C4-2B (cell line): Measurements from ENCODE around the gene DCLK1.

Experiments used
- CTCF ChIP-seq: fragments of 450-650 bp; conservative IDR thresholded peaks from 2 replicates; pipeline ENCODE4 v1.5.1; 2017; ENCODE audit warnings: mild to moderate bottlenecking
- ZFX ChIP-seq: fragments of 450-650 bp; IDR thresholded peaks from 2 replicates; pipeline ENCODE4 v1.6.1; 2017

GRCh38 chr13:35988648-35989081, 142.5 kb downstream of the DCLK1 start:
- TF ChIP-seq CTCF (no peak), ZFX (no peak)
